ENCODE results near the gene ARHGAP23. TPM values are rescaled to one million over a fixed set of nuclear protein-coding genes. Genes with fewer than 3 reads are reported as not detected.

Gene ARHGAP23
- total RNA-seq, 2 donors from 2014 or later: 27.3 to 204 TPM

- intact Hi-C loops (cut with DNase I): no loop called here
- WGBS: 87% methylated on average over 10 of the region's 10 CpGs
- Histone ChIP-seq H3K27me3 (replicated peaks; ENCODE audit: insufficient read depth) (no peaks in the 10 kb centered on the region), H3K4me3 (no peak overlapping the region), H3K36me3 (no peaks in the 10 kb centered on the region), H3K27ac (no peak overlapping the region), H3K4me1 (replicated peaks) (no peaks in the 10 kb centered on the region), H3K9me3 (no peaks in the 10 kb centered on the region)
- DNase-seq (ENCODE audit: low spot score): no peak
- TF ChIP-seq POLR2AphosphoS5 (IDR thresholded peaks at IDR 0.05): no peak
- TF ChIP-seq, protein P1, sequence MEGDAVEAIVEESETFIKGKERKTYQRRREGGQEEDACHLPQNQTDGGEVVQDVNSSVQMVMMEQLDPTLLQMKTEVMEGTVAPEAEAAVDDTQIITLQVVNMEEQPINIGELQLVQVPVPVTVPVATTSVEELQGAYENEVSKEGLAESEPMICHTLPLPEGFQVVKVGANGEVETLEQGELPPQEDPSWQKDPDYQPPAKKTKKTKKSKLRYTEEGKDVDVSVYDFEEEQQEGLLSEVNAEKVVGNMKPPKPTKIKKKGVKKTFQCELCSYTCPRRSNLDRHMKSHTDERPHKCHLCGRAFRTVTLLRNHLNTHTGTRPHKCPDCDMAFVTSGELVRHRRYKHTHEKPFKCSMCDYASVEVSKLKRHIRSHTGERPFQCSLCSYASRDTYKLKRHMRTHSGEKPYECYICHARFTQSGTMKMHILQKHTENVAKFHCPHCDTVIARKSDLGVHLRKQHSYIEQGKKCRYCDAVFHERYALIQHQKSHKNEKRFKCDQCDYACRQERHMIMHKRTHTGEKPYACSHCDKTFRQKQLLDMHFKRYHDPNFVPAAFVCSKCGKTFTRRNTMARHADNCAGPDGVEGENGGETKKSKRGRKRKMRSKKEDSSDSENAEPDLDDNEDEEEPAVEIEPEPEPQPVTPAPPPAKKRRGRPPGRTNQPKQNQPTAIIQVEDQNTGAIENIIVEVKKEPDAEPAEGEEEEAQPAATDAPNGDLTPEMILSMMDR (IDR thresholded peaks at IDR 0.05): no peak
- TF ChIP-seq POLR2A (IDR thresholded peaks at IDR 0.05): no peak
Observed at GRCh38 chr17:38544175-38544838, 116.0 kb downstream of the ARHGAP23 start.

- WGBS: 92% methylated on average over 7 of the region's 7 CpGs
- intact Hi-C loops (cut with DNase I): no loop called here
- TF ChIP-seq POLR2A (IDR thresholded peaks at IDR 0.05) (no peak), POLR2AphosphoS5 (IDR thresholded peaks at IDR 0.05) (no peak)
- TF ChIP-seq, protein P1 (IDR thresholded peaks at IDR 0.05): no peak
- no peaks in the 10 kb centered on the region for H3K9me3 ChIP-seq
- H3K27ac ChIP-seq: no peak overlapping the region
- H3K4me3 ChIP-seq: no peak overlapping the region
- H3K36me3 ChIP-seq: no peaks in the 10 kb centered on the region
- no peak for DNase-seq (ENCODE audit: low spot score)
- no peaks in the 10 kb centered on the region for H3K27me3 ChIP-seq (replicated peaks; ENCODE audit: insufficient read depth)
- H3K4me1 ChIP-seq (replicated peaks): no peaks in the 10 kb centered on the region
Observed at GRCh38 chr17:38544839-38545209, 116.6 kb downstream of the ARHGAP23 start.

GRCh38 chr17:38545531-38546225 lies 117.4 kb downstream of the ARHGAP23 start:
- H3K4me1 ChIP-seq (replicated peaks): no peaks in the 10 kb centered on the region
- no peak overlapping the region for H3K27ac ChIP-seq
- H3K36me3 ChIP-seq: no peaks in the 10 kb centered on the region
- no peak for DNase-seq (ENCODE audit: low spot score)
- intact Hi-C loops (cut with DNase I): no loop called here
- no peak for TF ChIP-seq POLR2AphosphoS5 (IDR thresholded peaks at IDR 0.05)
- TF ChIP-seq, protein P1 (IDR thresholded peaks at IDR 0.05): no peak
- TF ChIP-seq POLR2A (IDR thresholded peaks at IDR 0.05): no peak
- H3K9me3 ChIP-seq: no peaks in the 10 kb centered on the region
- WGBS: 95% methylated on average over 12 of the region's 12 CpGs
- H3K4me3 ChIP-seq: no peak overlapping the region
- no peaks in the 10 kb centered on the region for H3K27me3 ChIP-seq (replicated peaks; ENCODE audit: insufficient read depth)

- TF ChIP-seq POLR2A (IDR thresholded peaks at IDR 0.05): no peak
- TF ChIP-seq POLR2AphosphoS5 (IDR thresholded peaks at IDR 0.05): no peak
- TF ChIP-seq, protein P1 (IDR thresholded peaks at IDR 0.05): no peak
- no peaks in the 10 kb centered on the region for H3K27me3 ChIP-seq (replicated peaks; ENCODE audit: insufficient read depth)
- 92% methylated on average over 8 of the region's 11 CpGs for WGBS
- H3K27ac ChIP-seq: no peak overlapping the region
- no peaks in the 10 kb centered on the region for H3K9me3 ChIP-seq
- intact Hi-C loops (cut with DNase I): no loop called here
- no peak for DNase-seq (ENCODE audit: low spot score)
- H3K36me3 ChIP-seq: no peaks in the 10 kb centered on the region
- H3K4me3 ChIP-seq: no peak overlapping the region
- H3K4me1 ChIP-seq (replicated peaks): no peaks in the 10 kb centered on the region
Observed at GRCh38 chr17:38546396-38546795, 118.1 kb downstream of the ARHGAP23 start.

DNA sequence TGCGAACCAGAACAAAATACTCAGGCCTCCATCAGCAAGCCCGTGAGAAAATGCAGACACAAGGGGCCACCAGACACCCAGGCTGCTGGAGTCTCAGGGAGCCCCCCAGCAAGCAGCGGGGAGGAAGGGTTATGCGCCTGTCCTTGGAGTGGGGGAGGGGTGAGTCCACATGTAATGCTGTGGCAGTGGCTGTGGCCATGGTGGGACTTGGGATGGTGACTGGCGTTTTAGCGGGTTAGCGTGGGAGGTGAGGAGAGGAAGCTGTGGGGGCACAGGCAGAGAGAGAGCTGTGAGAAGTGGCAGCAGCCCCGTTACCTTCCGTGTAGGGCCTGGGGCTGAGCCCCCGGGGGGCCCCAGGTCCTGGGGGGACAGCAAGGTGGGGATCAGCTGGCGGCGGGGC lies 119.2 kb downstream of the ARHGAP23 start:
- no peak overlapping the region for H3K4me3 ChIP-seq
- H3K27me3 ChIP-seq (replicated peaks; ENCODE audit: insufficient read depth): no peaks in the 10 kb centered on the region
- no peaks in the 10 kb centered on the region for H3K4me1 ChIP-seq (replicated peaks)
- H3K9me3 ChIP-seq: no peaks in the 10 kb centered on the region
- TF ChIP-seq, protein P1 (IDR thresholded peaks at IDR 0.05): no peak
- TF ChIP-seq POLR2A (IDR thresholded peaks at IDR 0.05): no peak
- no peak for TF ChIP-seq POLR2AphosphoS5 (IDR thresholded peaks at IDR 0.05)
- DNase-seq (ENCODE audit: low spot score): no peak
- intact Hi-C loops (cut with DNase I): no loop called here
- H3K36me3 ChIP-seq: no peaks in the 10 kb centered on the region
- no peak overlapping the region for H3K27ac ChIP-seq
- 85% methylated on average over 12 of the region's 12 CpGs for WGBS

Measured in prostate gland (tissue), 2 donors.